ENCODE results near the gene ENTPD2.
"Not testable (repeated sequence)": the region's sequence is repeated elsewhere in the genome, so short reads cannot be mapped to it uniquely, and the experiment has no call there.

ENTPD2 gene

GRCh38 chr9:137035937-137036336 lies 17.9 kb downstream of the ENTPD2 start:
- Histone ChIP-seq H3K36me3 (ENCODE audit: insufficient read depth, low read length) (no peaks in the 10 kb centered on the region), H3K9ac (ENCODE audit: low read depth, low read length) (no peak overlapping the region), H3K9me3 (ENCODE audit: control insufficient read depth, insufficient read depth, low read length) (no peaks in the 10 kb centered on the region), H3K4me1 (ENCODE audit: insufficient read depth, low read length) (no peaks in the 10 kb centered on the region; the same call in 1 of the 2 replicates)

- Histone ChIP-seq H3K9me3 (ENCODE audit: control insufficient read depth, insufficient read depth, low read length) (no peaks in the 10 kb centered on the region), H3K4me1 (ENCODE audit: insufficient read depth, low read length) (no peaks in the 10 kb centered on the region), H3K36me3 (ENCODE audit: insufficient read depth, low read length) (no peaks in the 10 kb centered on the region), H3K9ac (ENCODE audit: low read depth, low read length) (no peak overlapping the region)
Observed at GRCh38 chr9:137035507-137035834, 18.4 kb downstream of the ENTPD2 start.

- H3K9me3 ChIP-seq (ENCODE audit: control insufficient read depth, insufficient read depth, low read length) = no peaks in the 10 kb centered on the region
- no peak overlapping the region for H3K9ac ChIP-seq (ENCODE audit: low read depth, low read length)
- no peaks in the 10 kb centered on the region for H3K4me1 ChIP-seq (ENCODE audit: insufficient read depth, low read length)
- H3K36me3 ChIP-seq (ENCODE audit: insufficient read depth, low read length) = no peaks in the 10 kb centered on the region
Observed at GRCh38 chr9:137034709-137035506, 19.0 kb downstream of the ENTPD2 start.

- H3K9ac ChIP-seq (ENCODE audit: low read depth, low read length) = no peak overlapping the region
- no peaks in the 10 kb centered on the region for H3K4me1 ChIP-seq (ENCODE audit: insufficient read depth, low read length)
- no peaks in the 10 kb centered on the region for H3K9me3 ChIP-seq (ENCODE audit: control insufficient read depth, insufficient read depth, low read length)
Observed at GRCh38 chr9:137034039-137034708, 19.7 kb downstream of the ENTPD2 start.

GRCh38 chr9:137033481-137033880 lies 20.4 kb downstream of the ENTPD2 start:
- not testable (repeated sequence) for H3K4me1 ChIP-seq (ENCODE audit: insufficient read depth, low read length); H3K36me3 ChIP-seq (ENCODE audit: insufficient read depth, low read length); H3K9me3 ChIP-seq (ENCODE audit: control insufficient read depth, insufficient read depth, low read length); H3K9ac ChIP-seq (ENCODE audit: low read depth, low read length)

More at GRCh38 chr9:137034039-137034708, 19.7 kb downstream of the ENTPD2 start:
- no peaks in the 10 kb centered on the region for H3K36me3 ChIP-seq (ENCODE audit: insufficient read depth, low read length)

GRCh38 chr9:137032858-137033257 lies 21.0 kb downstream of the ENTPD2 start:
- Histone ChIP-seq H3K4me1 (ENCODE audit: insufficient read depth, low read length) (no peaks in the 10 kb centered on the region; the same call in 1 of the 2 replicates), H3K9ac (ENCODE audit: low read depth, low read length) (no peak overlapping the region), H3K9me3 (ENCODE audit: control insufficient read depth, insufficient read depth, low read length) (no peaks in the 10 kb centered on the region), H3K36me3 (ENCODE audit: insufficient read depth, low read length) (no peaks in the 10 kb centered on the region)

- no peaks in the 10 kb centered on the region; the same call in 1 of the 2 replicates for H3K4me1 ChIP-seq (ENCODE audit: insufficient read depth, low read length)
Observed at GRCh38 chr9:137031904-137032640, 21.8 kb downstream of the ENTPD2 start, which contains the start of gene FUT7. FUT7 (minus strand) TSS chr9:137032088; CDS start chr9:137031991, 97 bp downstream.

GRCh38 chr9:137030538-137031527 lies 23.0 kb downstream of the ENTPD2 start:
- Histone ChIP-seq H3K36me3 (ENCODE audit: insufficient read depth, low read length) (no peaks in the 10 kb centered on the region), H3K9me3 (ENCODE audit: control insufficient read depth, insufficient read depth, low read length) (no peaks in the 10 kb centered on the region), H3K9ac (ENCODE audit: low read depth, low read length) (no peak overlapping the region), H3K4me1 (ENCODE audit: insufficient read depth, low read length) (no peaks in the 10 kb centered on the region; the same call in 1 of the 2 replicates)

More at GRCh38 chr9:137031904-137032640, 21.8 kb downstream of the ENTPD2 start, which contains the start of gene FUT7:
- Histone ChIP-seq H3K36me3 (ENCODE audit: insufficient read depth, low read length) (no peaks in the 10 kb centered on the region), H3K9ac (ENCODE audit: low read depth, low read length) (no peak within 1 kb of the TSS), H3K9me3 (ENCODE audit: control insufficient read depth, insufficient read depth, low read length) (no peaks in the 10 kb centered on the region)

- H3K9ac ChIP-seq (ENCODE audit: low read depth, low read length) = no peak overlapping the region
- H3K9me3 ChIP-seq (ENCODE audit: control insufficient read depth, insufficient read depth, low read length) = no peaks in the 10 kb centered on the region
- H3K4me1 ChIP-seq (ENCODE audit: insufficient read depth, low read length) = no peaks in the 10 kb centered on the region; the same call in 1 of the 2 replicates
- no peaks in the 10 kb centered on the region for H3K36me3 ChIP-seq (ENCODE audit: insufficient read depth, low read length)
Observed at GRCh38 chr9:137030006-137030405, 23.9 kb downstream of the ENTPD2 start.

GRCh38 chr9:137029058-137029936 lies 24.6 kb downstream of the ENTPD2 start:
- no peaks in the 10 kb centered on the region for H3K36me3 ChIP-seq (ENCODE audit: insufficient read depth, low read length)
- H3K4me1 ChIP-seq (ENCODE audit: insufficient read depth, low read length) = no peaks in the 10 kb centered on the region; the same call in 1 of the 2 replicates
- H3K9me3 ChIP-seq (ENCODE audit: control insufficient read depth, insufficient read depth, low read length) = no peaks in the 10 kb centered on the region
- H3K9ac ChIP-seq (ENCODE audit: low read depth, low read length) = peak overlapping the region; percentile 61; the same call in 1 of the 2 replicates

GRCh38 chr9:137028263-137029057 lies 25.4 kb downstream of the ENTPD2 start:
- H3K9me3 ChIP-seq (ENCODE audit: control insufficient read depth, insufficient read depth, low read length) = no peaks in the 10 kb centered on the region
- no peaks in the 10 kb centered on the region for H3K36me3 ChIP-seq (ENCODE audit: insufficient read depth, low read length)
- H3K9ac ChIP-seq (ENCODE audit: low read depth, low read length) = peak overlapping the region; percentile 61
- no peaks in the 10 kb centered on the region; the same call in 1 of the 2 replicates for H3K4me1 ChIP-seq (ENCODE audit: insufficient read depth, low read length)
